GM12878 (cell line): ENCODE data around the gene NOTCH4. TPM values are rescaled to one million over a fixed set of nuclear protein-coding genes. Genes with fewer than 3 reads are reported as not detected.

Experiments used
- ATAC-seq: fragments of 200-7000 bp; cut with Tn5 transposase; 3 replicates; pipeline ENCODE4 v1.9.1; 2020; ENCODE audit warnings: mild to moderate bottlenecking, moderate library complexity
- BruUV-seq: library from RNA; stranded (reverse); fragments of 400-500 nt; replicated peaks from 2 replicates; lab custom pipeline; 2021; lab: Mats Ljungman, UMichigan
- CTCF ChIA-PET: fragments of 300-600 bp; sonication (Branson Sonifier 250); formaldehyde crosslinking; extraction: SDS; loops from one replicate; lab custom pipeline; 2021; ENCODE audit warnings: inconsistent platforms; lab: Yijun Ruan, JAX
- POLR2A ChIA-PET: fragments of 350-600 bp; formaldehyde crosslinking; extraction: SDS; loops from one replicate; lab custom pipeline; 2021; ENCODE audit warnings: inconsistent platforms; lab: Charles Lee
- RAD21 ChIA-PET: fragments of 300-600 bp; sonication (Branson Sonifier 250); formaldehyde crosslinking; loops from one replicate; lab custom pipeline; 2023; ENCODE audit warnings: antibody characterized with exemption; ENCODE audit not compliant: unreplicated experiment; lab: Charles Lee
- SMC1A ChIA-PET: fragments of 300-600 bp; sonication (Branson Sonifier 250); formaldehyde crosslinking; loops from one replicate; lab custom pipeline; 2023; ENCODE audit not compliant: unreplicated experiment, uncharacterized antibody; lab: Charles Lee
- DNase-seq: peaks from one replicate; pipeline ENCODE4 v3.0.0-alpha.2; 2011; ENCODE audit warnings: low read depth, low spot score
- FAIRE-seq: peaks from 3 replicates; lab custom pipeline; 2011; peaks lifted over from hg19 to GRCh38; lab: Jason Lieb, UNC
- H2AFZ ChIP-seq: 2 replicates; pipeline ENCODE4 v1.6.0; 2011; ENCODE audit warnings: low read depth, low read length, control low read depth; ENCODE audit not compliant: control insufficient read depth
- H3K27ac ChIP-seq: 2 replicates; pipeline ENCODE4 v1.5.1; 2011; ENCODE audit warnings: control low read depth; ENCODE audit not compliant: control insufficient read depth, insufficient read depth
- H3K27me3 ChIP-seq, 2 experiments: replicated peaks in 1 of 2; 2 replicates each; pipeline versions ENCODE4 v1.6.0 to v1.6.1; 2011; ENCODE audit warnings: low read length in 1 of 2; ENCODE audit not compliant: control insufficient read depth in 2 of 2, insufficient read depth in 2 of 2
- H3K36me3 ChIP-seq, 2 experiments: 2 replicates each; pipeline ENCODE4 v1.5.1; 2011; ENCODE audit warnings: low read length in 1 of 2; ENCODE audit not compliant: control insufficient read depth in 2 of 2, insufficient read depth in 2 of 2
- H3K4me1 ChIP-seq: 2 replicates; pipeline ENCODE4 v1.6.1; 2011; ENCODE audit warnings: mild to moderate bottlenecking, low read length, moderate library complexity, mixed read lengths; ENCODE audit not compliant: control insufficient read depth, insufficient read depth
- H3K4me2 ChIP-seq: 2 replicates; pipeline ENCODE4 v1.6.0; 2011; ENCODE audit warnings: control low read depth; ENCODE audit not compliant: control insufficient read depth, insufficient read depth
- H3K4me3 ChIP-seq: fragments of 200-600 bp; sonication (generic); 2 replicates; pipeline ENCODE4 v1.5.1; 2016
- H3K79me2 ChIP-seq: 2 replicates; pipeline ENCODE4 v1.6.0; 2011; ENCODE audit warnings: low read length; ENCODE audit not compliant: control insufficient read depth, insufficient read depth
- H3K9ac ChIP-seq: 2 replicates; pipeline ENCODE4 v1.8.0; 2011; ENCODE audit warnings: low read length, control low read depth, mixed read lengths; ENCODE audit not compliant: control insufficient read depth, insufficient read depth
- H3K9me3 ChIP-seq: replicated peaks from 3 replicates; pipeline ENCODE4 v1.5.1; 2011; ENCODE audit warnings: mild to moderate bottlenecking, low read length; ENCODE audit not compliant: control insufficient read depth, insufficient read depth
- H4K20me1 ChIP-seq: 2 replicates; pipeline ENCODE4 v1.6.0; 2011; ENCODE audit not compliant: control insufficient read depth, insufficient read depth
- BRCA1 ChIP-seq: IDR thresholded peaks from 2 replicates; pipeline ENCODE4 v1.6.1; 2011; ENCODE audit warnings: low read depth, low read length, improper control_type of control experiment
- CHD2 ChIP-seq: IDR thresholded peaks from 2 replicates; pipeline ENCODE4 v1.6.1; 2011; ENCODE audit warnings: low read depth, low read length, improper control_type of control experiment, borderline replicate concordance
- EED ChIP-seq: sonication (generic); IDR thresholded peaks from 2 replicates; pipeline ENCODE4 v1.6.1; 2016; ENCODE audit warnings: antibody characterized with exemption, low read depth
- EP300 ChIP-seq, 2 experiments: fragments of 150-350 bp in 1 of 2; IDR thresholded peaks; 2 replicates each; pipeline ENCODE4 v1.6.1; 2011 to 2012; ENCODE audit warnings: low read depth in 2 of 2, low read length in 2 of 2, borderline replicate concordance in 1 of 2, improper control_type of control experiment in 1 of 2, inconsistent platforms in 1 of 2; ENCODE audit not compliant: control insufficient read depth in 1 of 2
- JUNB ChIP-seq: IDR thresholded peaks from 2 replicates; pipeline ENCODE4 v1.6.1; 2016; ENCODE audit warnings: antibody characterized with exemption, mild to moderate bottlenecking
- MTA3 ChIP-seq: IDR thresholded peaks from 2 replicates; pipeline ENCODE4 v1.6.1; 2012; ENCODE audit warnings: low read length, inconsistent platforms, borderline replicate concordance
- NFYA ChIP-seq: IDR thresholded peaks from 2 replicates; pipeline ENCODE4 v1.6.1; 2011; ENCODE audit warnings: low read depth, mild to moderate bottlenecking, low read length, improper control_type of control experiment, borderline replicate concordance
- PKNOX1 ChIP-seq: fragments of 450-650 bp; IDR thresholded peaks from 2 replicates; pipeline ENCODE4 v1.6.1; 2016; ENCODE audit warnings: mild to moderate bottlenecking
- POLR2AphosphoS5 ChIP-seq: IDR thresholded peaks from 2 replicates; pipeline ENCODE4 v1.6.1; 2011; ENCODE audit warnings: mild to moderate bottlenecking, low read length, inconsistent platforms
- PRDM15 ChIP-seq: fragments of 450-650 bp; formaldehyde crosslinking; IDR thresholded peaks from 2 replicates; pipeline ENCODE4 v1.4.0; 2020; ENCODE audit warnings: mild to moderate bottlenecking, moderate library complexity
- REST ChIP-seq: IDR thresholded peaks from 2 replicates; pipeline ENCODE4 v1.6.1; 2012; ENCODE audit warnings: mild to moderate bottlenecking, low read depth, low read length
- SMARCA5 ChIP-seq: fragments of 450-650 bp; IDR thresholded peaks from 2 replicates; pipeline ENCODE4 v1.6.1; 2017; ENCODE audit warnings: mild to moderate bottlenecking
- SP1 ChIP-seq: IDR thresholded peaks from one replicate; pipeline ENCODE4 v1.6.1; 2011; ENCODE audit warnings: low read depth, low read length
- STAT1 ChIP-seq: fragments of 450-650 bp; conservative IDR thresholded peaks from 2 replicates; pipeline ENCODE4 v1.6.1; 2014; ENCODE audit warnings: antibody characterized with exemption, mild to moderate bottlenecking
- TCF12 ChIP-seq: IDR thresholded peaks from 2 replicates; pipeline ENCODE4 v1.6.1; 2011; ENCODE audit warnings: low read depth, mild to moderate bottlenecking, low read length
- ZBED1 ChIP-seq: IDR thresholded peaks from 2 replicates; pipeline ENCODE4 v1.6.1; 2016; ENCODE audit warnings: borderline replicate concordance
- WGBS: methylation state at CpG from one replicate; pipeline ENCODE4 v1.1.6; 2016; ENCODE audit warnings: low lambda C conversion rate; ENCODE audit not compliant: insufficient replicate concordance, insufficient coverage; ENCODE audit errors: missing lambda C conversion rate; 5-methylcytosine and 5-hydroxymethylcytosine counted together
- in situ Hi-C: fragments of 300-500 bp; cut with MboI; formaldehyde crosslinking; loops from 9 replicates; pipeline ENCODE4 v1.14.3; 2018; ENCODE audit warnings: mixed read lengths
- intact Hi-C: fragments of 100-400 bp; cut with micrococcal nuclease; formaldehyde crosslinking; loops from one replicate; pipeline ENCODE4 v1.14.2; 2022; ENCODE audit not compliant: unreplicated experiment
- polyA plus RNA-seq, 11 experiments: library from polyadenylated mRNA; depleted of rRNA in 4 of 11; unstranded in 6 of 11; stranded (reverse) in 5 of 11; fragments of >200 nt; fragmentation: Nextera tagmentation in 4 of 11; fragmentation: Illumina TruSeq in 1 of 11; extraction: Ambion mirVana in 4 of 11; extraction: Trizol in 1 of 11; gene quantifications; 1 replicate in 1 of 11; 2 replicates in 10 of 11; pipeline versions ENCODE4 v1.2.1 to v1.2.3, GENCODE V29; 2011 to 2016; ENCODE audit warnings: inconsistent platforms in 2 of 11, missing spikeins in 2 of 11, low read depth in 1 of 11
- total RNA-seq, 4 experiments: library from RNA; depleted of rRNA in 3 of 4; stranded (reverse); fragments of >200 nt in 3 of 4; fragmentation: Illumina TruSeq in 1 of 4; extraction: Trizol in 1 of 4; gene quantifications; 2 replicates each; pipeline versions ENCODE4 v1.2.1 to v1.2.3, GENCODE V29; 2013 to 2021

NOTCH4 gene
- total and polyA plus RNA-seq, 10 of the 15 experiments (the other 5 are each of a cell fraction or from before 2014, with no cell fraction given) = 0.66 to 3.3 (median 1.4) TPM

GRCh38 chr6:32163559-32164258 is 60.2 kb downstream of the NOTCH4 start:
- Histone ChIP-seq H4K20me1 (no peaks in the 10 kb centered on the region; the same call in 1 of the 2 replicates), H3K4me1 (no peaks in the 10 kb centered on the region), H3K9ac (no peak overlapping the region), H3K27me3 (no peaks in the 10 kb centered on the region), H3K79me2 (no peaks in the 10 kb centered on the region), H3K4me2 (no peak overlapping the region), H3K9me3 (no peaks in the 10 kb centered on the region), H2AFZ (no peak overlapping the region), H3K4me3 (no peak overlapping the region), H3K36me3 (peaks cover 0 to 3% of the 10 kb centered on the region in 2 experiments; a peak in 1 of 4 replicates), H3K27ac (no peak overlapping the region)
- no peak for ATAC-seq
- 45% methylated on average over 7 of the region's 7 CpGs for WGBS
- ChIA-PET SMC1A (interaction anchor here (0.8 to 0.9 kb wide), 2 partner anchors 45 to 92 kb away, joined by 3 read pairs; no protein-coding TSS in a partner anchor), CTCF (interaction anchor here (1.2 kb wide), 1 partner anchor 32 kb away, joined by 4 read pairs; no protein-coding TSS in a partner anchor), POLR2A (interaction anchor here (0.9 kb wide), 1 partner anchor 32 kb away, joined by 3 read pairs; no protein-coding TSS in a partner anchor), RAD21 (interaction anchor here (1.1 kb wide), 1 partner anchor 32 kb away, joined by 5 read pairs; no protein-coding TSS in a partner anchor)
- intact Hi-C loops (no loop called here), in situ Hi-C loops (no loop called here)
- no peak for DNase-seq
- BruUV-seq = no TSS peak
- FAIRE-seq = no peak
- TF ChIP-seq TCF12 (no peak), JUNB (no peak), SP1 (no peak), REST (no peak), ZBED1 (no peak), MTA3 (no peak), CHD2 (no peak), BRCA1 (no peak), NFYA (no peak), EP300 (IDR thresholded peaks at IDR 0.05; ENCODE audit: borderline replicate concordance in 1 of 2, control insufficient read depth in 1 of 2, low read depth in 2 of 2, low read length in 2 of 2) (no peak), PKNOX1 (no peak), POLR2AphosphoS5 (no peak), STAT1 (no peak), EED (no peak), PRDM15 (CRISPR knock-in tag) (no peak), SMARCA5 (no peak)
